GM19372 (cell line): ENCODE data around the gene SRD5A2.

Source experiments
- ATAC-seq: cut with Tn5 transposase; IDR thresholded peaks from one replicate; pipeline ENCODE4 v1.9.1; 2021; ENCODE audit warnings: mild to moderate bottlenecking, low read depth, moderate library complexity; ENCODE audit not compliant: unreplicated experiment

The SRD5A2 gene

GRCh38 chr2:31474296-31474695 lies 106.4 kb downstream of the SRD5A2 start:
- no peak for ATAC-seq
